Esophagus muscularis mucosa (tissue), 4 donors: ENCODE results near the gene MSN. TPM values are rescaled to one million over a fixed set of nuclear protein-coding genes. Genes with fewer than 3 reads are reported as not detected.

Source experiments
- DNase-seq: peaks from one replicate; pipeline ENCODE4 v3.0.0-alpha.2; 2017; ENCODE audit errors: extremely low spot score
- H3K27ac ChIP-seq, 4 donors: fragments of 200-600 bp; sonication (generic); replicated peaks in 1 of 4; 1 replicate in 3 of 4; 2 replicates in 1 of 4; pipeline ENCODE4 v1.5.1; 2016 to 2019; ENCODE audit warnings: mild to moderate bottlenecking in 1 of 4
- H3K27me3 ChIP-seq, 4 donors: fragments of 200-600 bp; sonication (generic); one replicate each; pipeline versions ENCODE4 v1.5.1 to v1.6.0; 2016 to 2019
- H3K36me3 ChIP-seq, 4 donors: fragments of 200-600 bp; sonication (generic); one replicate each; pipeline ENCODE4 v1.5.1; 2016 to 2019
- H3K4me1 ChIP-seq, 4 donors: fragments of 200-600 bp; sonication (generic); one replicate each; pipeline ENCODE4 v1.5.1; 2016 to 2019
- H3K4me3 ChIP-seq, 4 donors: fragments of 200-600 bp; sonication (generic); 1 replicate in 2 of 4; 2 replicates in 2 of 4; pipeline ENCODE4 v1.5.1; 2016 to 2019; ENCODE audit warnings: mild to moderate bottlenecking in 4 of 4, moderate library complexity in 1 of 4
- H3K9me3 ChIP-seq, 4 donors: fragments of 200-600 bp; sonication (generic); 1 replicate in 3 of 4; 2 replicates in 1 of 4; pipeline ENCODE4 v1.5.1; 2016 to 2019
- EP300 ChIP-seq: sonication (generic); formaldehyde crosslinking; IDR thresholded peaks from one replicate; pipeline ENCODE4 v1.6.1; 2017; ENCODE audit warnings: antibody characterized with exemption
- POLR2A ChIP-seq: fragments of 450-650 bp; IDR thresholded peaks from one replicate; pipeline ENCODE4 v1.6.1; 2017; ENCODE audit warnings: antibody characterized with exemption, moderate library complexity, mild to moderate bottlenecking, low read depth
- POLR2AphosphoS5 ChIP-seq, 2 donors: sonication (generic); formaldehyde crosslinking; IDR thresholded peaks; one replicate each; pipeline ENCODE4 v1.6.1; 2017; ENCODE audit warnings: antibody characterized with exemption in 2 of 2
- WGBS: methylation state at CpG from one replicate; pipeline ENCODE4 v1.1.5; 2018; 5-methylcytosine and 5-hydroxymethylcytosine counted together
- intact Hi-C: fragments of 100-400 bp; cut with DNase I; formaldehyde crosslinking; loops from one replicate; pipeline ENCODE4 v1.15.1; 2023
- total RNA-seq, 4 donors: library from RNA; depleted of rRNA; stranded (reverse); fragments of >200 nt; gene quantifications; one replicate each; pipeline versions ENCODE4 v1.1.0 to v1.2.1, GENCODE V29; 2016
- TF ChIP-seq, protein P1 (sequence below), 3 experiments: fragments of 200-600 bp in 2 of 3; fragments of 450-650 bp in 1 of 3; sonication (generic) in 2 of 3; IDR thresholded peaks; one replicate each; pipeline ENCODE4 v1.5.1; 2017 to 2019; ENCODE audit warnings: antibody characterized with exemption in 3 of 3, mild to moderate bottlenecking in 2 of 3, moderate library complexity in 1 of 3

MSN gene
- total RNA-seq, 4 donors from 2014 or later = 206 to 311 (median 290) TPM

DNA sequence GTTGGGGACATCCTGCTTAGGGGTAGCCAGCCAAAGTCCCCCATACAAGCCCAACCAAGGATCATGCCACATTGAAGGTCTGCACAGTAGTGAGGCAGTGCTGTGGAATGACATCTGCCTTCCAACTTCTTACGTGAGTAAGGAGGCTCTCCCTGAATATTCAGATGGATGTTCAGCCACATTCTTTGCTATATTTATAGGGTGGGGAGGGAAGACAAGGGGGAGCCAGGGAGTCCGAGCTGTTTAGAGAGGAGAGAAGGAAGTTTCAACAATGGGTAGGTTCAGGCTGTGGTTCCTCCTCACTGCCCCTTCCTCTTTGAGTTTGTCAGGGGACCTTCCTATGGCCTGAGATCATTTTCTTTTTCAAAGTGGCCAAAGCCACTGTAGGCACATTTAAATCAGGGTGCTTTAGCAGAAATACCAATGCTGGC is 29.8 kb downstream of the MSN start:
- TF ChIP-seq, protein P1, sequence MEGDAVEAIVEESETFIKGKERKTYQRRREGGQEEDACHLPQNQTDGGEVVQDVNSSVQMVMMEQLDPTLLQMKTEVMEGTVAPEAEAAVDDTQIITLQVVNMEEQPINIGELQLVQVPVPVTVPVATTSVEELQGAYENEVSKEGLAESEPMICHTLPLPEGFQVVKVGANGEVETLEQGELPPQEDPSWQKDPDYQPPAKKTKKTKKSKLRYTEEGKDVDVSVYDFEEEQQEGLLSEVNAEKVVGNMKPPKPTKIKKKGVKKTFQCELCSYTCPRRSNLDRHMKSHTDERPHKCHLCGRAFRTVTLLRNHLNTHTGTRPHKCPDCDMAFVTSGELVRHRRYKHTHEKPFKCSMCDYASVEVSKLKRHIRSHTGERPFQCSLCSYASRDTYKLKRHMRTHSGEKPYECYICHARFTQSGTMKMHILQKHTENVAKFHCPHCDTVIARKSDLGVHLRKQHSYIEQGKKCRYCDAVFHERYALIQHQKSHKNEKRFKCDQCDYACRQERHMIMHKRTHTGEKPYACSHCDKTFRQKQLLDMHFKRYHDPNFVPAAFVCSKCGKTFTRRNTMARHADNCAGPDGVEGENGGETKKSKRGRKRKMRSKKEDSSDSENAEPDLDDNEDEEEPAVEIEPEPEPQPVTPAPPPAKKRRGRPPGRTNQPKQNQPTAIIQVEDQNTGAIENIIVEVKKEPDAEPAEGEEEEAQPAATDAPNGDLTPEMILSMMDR (IDR thresholded peaks at IDR 0.05) = no peak
- TF ChIP-seq POLR2AphosphoS5 (IDR thresholded peaks at IDR 0.05) = peak in 1 of 2 donors; percentile 51
- Histone ChIP-seq H3K27ac (peak overlapping the region; percentile 64 to 74 (median 66)), H3K4me3 (no peak overlapping the region), H3K9me3 (no peaks in the 10 kb centered on the region), H3K36me3 (peaks cover 0 to 9% (median 0%) of the 10 kb centered on the region in 4 donors), H3K4me1 (peaks cover 69 to 95% (median 76%) of the 10 kb centered on the region in 4 donors), H3K27me3 (no peaks in the 10 kb centered on the region)
- 28% methylated on average over 2 of the region's 2 CpGs for WGBS
- DNase-seq = no peak
- intact Hi-C loops = no loop called here

DNA sequence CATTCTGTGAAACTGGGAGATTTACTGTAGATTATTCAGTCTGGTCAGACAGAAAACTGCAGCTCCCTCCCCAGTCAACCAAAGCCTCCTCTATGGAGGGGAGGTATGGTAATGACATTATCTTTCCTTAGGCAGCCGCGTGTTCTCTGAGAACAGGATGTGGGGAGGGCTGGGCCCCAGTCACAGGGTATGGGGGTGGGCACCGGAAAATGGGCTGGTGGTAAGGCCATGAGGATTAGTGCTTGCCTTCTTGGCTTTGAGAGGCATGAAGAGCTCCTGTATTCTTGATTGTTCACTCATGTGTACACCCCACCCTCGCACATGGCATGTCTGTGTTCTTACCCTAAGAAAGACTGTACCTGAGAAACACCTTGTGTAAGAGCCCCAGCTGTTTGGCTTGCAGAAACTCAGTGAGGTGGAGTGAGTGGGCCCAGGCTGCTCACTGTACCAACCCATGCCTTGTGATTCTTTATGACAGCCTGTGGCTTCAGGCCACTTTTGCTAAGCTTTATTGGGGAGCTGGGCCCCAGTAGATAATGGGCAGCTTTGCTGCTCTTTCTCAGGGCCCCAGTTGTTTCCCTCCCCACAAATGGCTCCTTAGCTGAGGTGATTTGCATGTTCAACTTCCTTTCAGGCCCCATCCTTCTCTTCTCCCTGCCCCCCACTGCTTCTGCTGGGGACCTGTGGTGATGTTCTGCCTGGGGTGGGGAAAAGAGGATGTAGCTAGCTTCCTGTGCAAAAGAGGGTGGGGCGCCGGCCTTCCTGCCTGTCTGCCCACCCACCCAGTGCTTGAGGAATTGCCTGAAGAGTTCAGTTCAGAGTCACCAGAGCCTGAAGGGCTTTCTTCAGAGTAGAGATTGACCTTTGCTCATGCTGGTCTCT is 30.7 kb downstream of the MSN start:
- intact Hi-C loops = no loop called here
- Histone ChIP-seq H3K36me3 (peaks cover 0 to 9% (median 0%) of the 10 kb centered on the region in 4 donors), H3K9me3 (no peaks in the 10 kb centered on the region), H3K27me3 (no peaks in the 10 kb centered on the region), H3K27ac (peak overlapping the region; percentile 64 to 74 (median 66)), H3K4me3 (no peak overlapping the region), H3K4me1 (peaks cover 72 to 96% (median 82%) of the 10 kb centered on the region in 4 donors)
- WGBS = 42% methylated on average over 6 of the region's 6 CpGs
- peak in 1 of 2 donors; percentile 38 for TF ChIP-seq POLR2AphosphoS5 (IDR thresholded peaks at IDR 0.05)
- TF ChIP-seq, protein P1 (IDR thresholded peaks at IDR 0.05) = no peak
- DNase-seq = no peak

DNA sequence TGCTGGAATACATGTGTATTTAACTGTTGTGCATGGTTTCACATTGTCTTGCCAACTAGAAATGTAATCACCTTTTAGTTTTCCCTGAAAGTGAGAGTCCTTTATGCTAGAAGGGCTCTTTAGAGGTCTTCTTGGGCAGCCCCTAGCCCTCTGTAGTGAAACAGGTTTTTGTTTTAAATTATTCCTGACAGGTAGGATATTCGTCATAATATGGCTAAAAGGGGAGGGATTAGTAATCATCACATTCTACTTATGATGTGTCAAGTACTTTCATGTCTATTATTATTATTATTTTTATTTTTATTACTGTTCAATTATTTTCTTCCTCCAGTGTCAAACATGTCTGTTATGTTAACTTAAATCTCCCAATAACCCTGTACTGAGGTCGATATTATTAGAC is 35.5 kb downstream of the MSN start:
- intact Hi-C loops = no loop called here
- H3K9me3 ChIP-seq = no peaks in the 10 kb centered on the region
- WGBS = 56% methylated on average over 2 of the region's 2 CpGs
- TF ChIP-seq EP300 (no peak), POLR2AphosphoS5 (IDR thresholded peaks at IDR 0.05) (no peak), POLR2A (no peak)
- TF ChIP-seq, protein P1 (IDR thresholded peaks at IDR 0.05) = no peak
- DNase-seq = no peak
- H3K36me3 ChIP-seq = peaks cover 0 to 9% (median 0%) of the 10 kb centered on the region in 4 donors
- peaks cover 79 to 96% (median 91%) of the 10 kb centered on the region in 4 donors for H3K4me1 ChIP-seq
- no peak overlapping the region for H3K4me3 ChIP-seq
- H3K27ac ChIP-seq = peak overlapping the region; percentile 80 to 87 (median 82)
- H3K27me3 ChIP-seq = no peaks in the 10 kb centered on the region

DNA sequence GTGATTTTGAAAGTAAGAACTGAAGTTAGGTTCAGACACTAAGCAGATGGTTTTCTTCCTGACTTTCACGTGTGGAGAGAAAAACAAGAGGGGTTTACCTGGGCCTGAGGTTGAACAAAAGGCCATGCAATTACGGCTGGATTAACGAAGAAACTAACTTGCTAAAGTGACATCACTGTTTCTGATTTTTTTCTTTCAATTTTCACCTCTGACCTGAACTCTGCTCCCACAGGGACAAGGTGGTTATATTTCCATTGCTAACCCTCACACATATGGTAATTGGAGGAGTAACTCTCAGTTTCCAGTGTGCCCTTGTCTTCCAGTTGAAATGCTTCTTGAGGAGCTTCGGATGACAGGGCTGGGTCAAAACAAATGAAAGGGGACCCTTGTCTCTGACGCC is 38.0 kb downstream of the MSN start:
- H3K36me3 ChIP-seq = peaks cover 0 to 9% (median 0%) of the 10 kb centered on the region in 4 donors
- no peak for DNase-seq
- no peaks in the 10 kb centered on the region for H3K9me3 ChIP-seq
- no peak for TF ChIP-seq EP300
- no peak for TF ChIP-seq POLR2AphosphoS5 (IDR thresholded peaks at IDR 0.05)
- TF ChIP-seq, protein P1 (IDR thresholded peaks at IDR 0.05) = no peak
- no peak for TF ChIP-seq POLR2A
- no peak overlapping the region for H3K4me3 ChIP-seq
- intact Hi-C loops = loop anchor here (5.0 kb wide), 1 partner anchor 108 kb away; no protein-coding TSS in a partner anchor
- no peaks in the 10 kb centered on the region for H3K27me3 ChIP-seq
- H3K4me1 ChIP-seq = peaks cover 64 to 86% (median 74%) of the 10 kb centered on the region in 4 donors
- 54% methylated on average over 5 of the region's 5 CpGs for WGBS
- H3K27ac ChIP-seq = peak overlapping the region; percentile 80 to 87 (median 82)
